Measurements from ENCODE around the gene ARHGEF28.

The ARHGEF28 gene

DNA sequence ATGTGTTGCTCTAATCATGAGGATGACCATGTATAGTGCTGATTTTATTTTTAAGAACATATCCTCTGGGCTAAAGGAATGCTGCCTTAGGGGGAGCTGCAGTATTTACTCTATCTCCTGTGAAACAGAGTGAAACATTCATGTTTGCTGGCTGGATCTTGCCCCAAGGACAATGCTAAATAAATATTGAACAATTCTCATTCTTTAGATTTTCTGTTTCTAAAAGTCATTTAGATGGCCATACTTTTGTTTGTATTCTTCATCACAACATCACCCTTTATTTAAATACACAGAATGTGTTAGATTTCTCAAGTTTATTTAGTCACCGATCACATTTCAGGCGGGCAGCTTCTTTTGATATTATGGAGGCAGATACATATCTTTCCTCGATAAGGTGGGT is 103.3 kb downstream of the ARHGEF28 start:
- no peak for DNase-seq

DNA sequence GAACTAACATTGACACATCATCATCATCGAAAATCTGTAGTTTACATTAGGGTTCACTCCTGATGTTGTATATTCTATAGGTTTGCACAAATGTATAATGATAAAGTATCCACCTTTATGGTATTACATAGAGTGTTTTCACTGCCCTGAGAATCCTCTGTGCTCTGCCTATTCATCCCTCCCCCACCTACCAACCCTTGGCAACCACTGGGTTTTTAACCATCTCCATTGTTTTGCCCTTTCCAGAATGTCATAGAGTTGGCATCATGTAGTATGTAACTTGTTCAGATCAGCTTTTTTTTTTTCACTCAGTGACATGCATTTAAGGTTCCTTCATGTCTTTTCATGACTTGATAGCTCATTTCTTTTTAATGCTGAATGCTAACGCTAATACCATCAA is 106.0 kb downstream of the ARHGEF28 start:
- DNase-seq, result no peak

DNA sequence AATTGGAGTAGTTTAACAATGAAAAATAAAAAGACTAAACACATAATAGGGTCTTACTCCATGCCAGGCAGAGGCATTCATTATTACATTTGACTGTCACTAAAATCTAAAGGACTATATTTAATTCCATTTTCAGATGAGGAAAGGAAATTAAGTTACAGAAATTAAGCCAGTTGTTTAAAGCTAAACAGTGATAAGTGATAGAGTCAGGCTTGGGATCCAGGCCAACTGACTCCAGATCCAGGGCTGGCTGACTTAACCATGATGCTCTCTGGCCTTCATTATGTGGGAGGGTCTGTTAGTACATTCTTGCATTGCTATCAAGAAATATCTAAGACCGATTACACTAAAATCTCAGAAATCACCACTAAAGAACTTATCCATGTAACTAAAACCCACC is 107.2 kb downstream of the ARHGEF28 start:
- DNase-seq, result no peak

DNA sequence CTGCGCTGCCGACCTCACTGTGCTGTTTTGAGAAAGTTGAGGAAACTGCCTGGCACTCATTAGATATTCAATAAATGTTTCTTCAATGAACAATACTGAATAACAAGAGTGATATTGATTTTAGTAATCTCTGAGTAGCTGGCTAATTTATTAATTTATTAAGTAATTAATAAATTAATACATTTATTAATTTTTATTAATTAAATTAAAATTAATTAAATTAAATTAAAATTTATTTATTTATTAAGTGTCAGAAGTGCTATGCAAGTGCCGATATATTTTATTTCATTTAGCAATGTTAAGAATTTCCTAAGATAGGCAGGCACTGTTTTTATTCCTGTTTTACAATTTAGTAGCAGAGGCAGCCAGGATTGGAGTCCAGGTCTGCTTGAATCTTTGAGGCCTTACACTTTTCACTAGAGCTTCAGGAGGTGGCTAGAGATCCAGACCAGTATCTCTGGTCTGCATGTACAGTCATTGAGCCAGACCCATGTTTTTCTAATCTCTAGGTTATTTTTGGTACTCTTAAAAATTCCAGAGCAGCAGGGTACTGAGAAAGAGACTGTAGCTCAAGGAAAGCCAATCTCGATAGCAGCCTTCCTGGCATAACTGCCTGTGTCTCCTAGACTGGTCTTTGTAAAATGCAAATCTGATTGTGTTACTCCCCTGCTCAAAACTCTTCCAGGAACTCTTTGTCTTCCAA is 109.2 kb downstream of the ARHGEF28 start:
- DNase-seq, result no peak

DNA sequence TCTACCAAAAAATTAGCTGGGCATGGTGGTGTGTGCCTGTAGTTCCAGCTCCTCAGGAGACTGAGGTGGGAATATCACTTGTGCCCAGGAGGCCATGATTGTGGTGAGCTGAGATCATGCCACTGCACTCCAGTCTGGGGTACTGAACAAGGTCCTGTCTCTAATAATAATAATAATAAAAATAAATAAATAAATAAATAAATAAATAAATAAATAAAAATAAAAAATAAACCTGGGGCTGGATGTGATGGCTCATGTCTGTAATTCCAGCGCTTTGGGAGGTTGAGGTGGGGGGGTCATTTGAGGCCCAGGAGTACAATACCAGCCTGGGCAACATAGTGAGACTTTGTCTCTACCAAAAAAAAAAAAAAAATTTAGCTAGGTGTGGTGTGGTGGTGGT is 113.7 kb downstream of the ARHGEF28 start:
- DNase-seq, result no peak

DNA sequence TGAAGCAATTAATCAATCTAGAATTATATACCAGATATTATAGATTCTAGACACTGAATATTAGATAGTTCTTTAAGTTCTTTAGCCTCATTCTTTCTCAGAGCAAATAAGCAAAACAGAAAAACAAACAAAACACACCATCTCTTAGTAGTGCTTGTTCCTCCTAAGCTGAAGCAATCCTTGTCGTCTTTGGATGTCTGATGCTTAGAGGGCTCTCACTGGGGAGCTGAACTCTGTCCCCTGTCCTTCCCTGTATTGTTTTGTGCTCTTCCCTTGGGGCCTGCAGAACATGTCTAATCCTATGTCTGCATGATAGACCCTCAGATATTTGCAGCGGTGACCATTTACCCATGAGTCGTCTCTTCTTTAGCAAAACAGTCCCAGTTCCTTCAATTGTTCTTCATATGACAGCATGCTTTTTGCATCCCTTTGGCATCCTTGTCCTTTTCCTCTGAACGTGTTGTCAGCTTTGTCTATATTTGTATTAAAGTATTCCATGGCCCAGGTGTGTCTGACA is 114.3 kb downstream of the ARHGEF28 start:
- DNase-seq, result no peak

DNA sequence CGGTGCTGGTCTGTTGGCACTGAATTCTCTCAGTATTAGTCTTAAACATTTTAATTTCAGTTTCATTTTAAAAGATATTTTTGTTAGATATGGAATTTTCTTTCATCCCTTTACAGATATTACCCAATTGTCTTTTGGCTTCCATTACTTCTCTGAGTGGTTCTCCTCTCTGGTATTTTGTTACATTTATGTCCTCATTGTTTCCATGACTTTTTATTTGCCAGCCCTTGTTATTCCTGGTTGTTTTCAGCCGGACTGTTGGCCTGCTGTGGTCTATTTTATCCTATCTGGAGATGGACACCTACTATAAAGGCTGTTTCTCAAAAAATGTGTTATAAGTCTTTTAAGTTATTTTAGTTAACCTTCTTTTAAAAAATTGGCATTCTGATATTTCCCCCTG is 117.2 kb downstream of the ARHGEF28 start:
- DNase-seq, result no peak

DNA sequence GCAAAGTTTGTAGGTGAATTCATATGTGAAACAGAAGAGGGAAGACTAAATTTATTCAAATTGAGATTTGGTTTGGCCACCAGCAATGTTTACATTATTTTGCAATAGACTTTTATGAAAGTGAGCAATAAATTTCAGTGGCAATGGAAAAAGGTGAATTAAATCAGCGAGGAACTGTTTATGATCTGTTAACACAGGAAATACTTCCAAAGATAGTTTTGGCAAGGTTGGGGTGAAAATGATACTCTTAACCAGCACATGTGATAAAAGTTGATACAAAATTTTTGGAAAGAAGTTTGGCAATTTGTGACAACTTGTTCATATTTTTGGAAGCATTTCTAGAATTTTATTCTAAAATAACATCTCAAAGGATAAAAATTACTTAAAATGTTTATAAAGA is 119.8 kb downstream of the ARHGEF28 start:
- DNase-seq, result no peak

DNA sequence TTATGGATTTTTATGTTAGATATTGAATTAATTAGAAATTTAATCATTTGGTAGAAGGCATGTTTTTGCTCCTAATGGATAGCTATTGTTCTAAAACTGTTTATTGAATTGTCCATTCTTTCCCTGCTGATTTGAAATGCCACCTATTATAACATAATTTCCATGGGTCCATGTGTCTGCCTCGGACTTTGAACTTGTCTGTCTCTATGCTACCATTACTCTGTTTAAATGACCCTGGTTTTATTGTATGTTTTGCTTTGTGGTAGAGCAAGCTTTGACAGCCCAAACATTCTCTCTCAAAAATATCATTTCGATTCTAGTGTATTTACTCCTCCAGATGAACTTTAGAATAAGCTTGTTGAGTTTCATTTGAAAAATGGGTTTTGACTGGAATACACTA is 120.6 kb downstream of the ARHGEF28 start:
- DNase-seq, result no peak

DNA sequence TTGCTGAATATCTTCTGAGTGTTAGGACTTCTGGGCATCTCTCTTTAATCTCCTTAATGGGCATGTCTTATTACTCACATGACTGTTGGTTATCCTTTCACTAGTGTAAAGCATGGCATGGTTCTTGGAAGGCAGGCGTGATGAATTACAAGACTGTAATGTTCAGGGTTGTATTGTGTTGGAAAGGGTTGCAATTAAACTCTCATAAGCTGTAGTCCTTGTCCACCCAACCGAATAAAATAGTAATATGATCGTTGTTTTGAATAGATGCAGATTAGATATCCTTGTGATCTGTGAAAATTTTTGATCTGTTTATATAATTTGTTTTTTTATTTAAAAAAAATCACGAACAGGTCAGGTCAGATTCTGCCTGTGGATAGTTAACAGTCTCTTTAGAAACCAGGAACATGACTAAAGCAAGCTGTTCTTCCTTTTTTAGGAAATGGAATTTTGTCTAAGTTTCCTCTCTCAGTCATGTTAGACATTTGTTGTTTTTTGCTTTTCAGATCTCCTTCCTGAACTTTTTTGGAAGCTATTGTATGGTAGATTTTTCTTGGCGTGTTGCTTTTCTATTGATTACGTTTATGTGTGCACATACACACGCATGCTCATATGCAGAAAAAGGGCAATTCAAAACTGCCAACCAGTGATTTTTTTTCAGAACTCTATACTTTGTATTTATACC is 121.8 kb downstream of the ARHGEF28 start:
- DNase-seq, result no peak

DNA sequence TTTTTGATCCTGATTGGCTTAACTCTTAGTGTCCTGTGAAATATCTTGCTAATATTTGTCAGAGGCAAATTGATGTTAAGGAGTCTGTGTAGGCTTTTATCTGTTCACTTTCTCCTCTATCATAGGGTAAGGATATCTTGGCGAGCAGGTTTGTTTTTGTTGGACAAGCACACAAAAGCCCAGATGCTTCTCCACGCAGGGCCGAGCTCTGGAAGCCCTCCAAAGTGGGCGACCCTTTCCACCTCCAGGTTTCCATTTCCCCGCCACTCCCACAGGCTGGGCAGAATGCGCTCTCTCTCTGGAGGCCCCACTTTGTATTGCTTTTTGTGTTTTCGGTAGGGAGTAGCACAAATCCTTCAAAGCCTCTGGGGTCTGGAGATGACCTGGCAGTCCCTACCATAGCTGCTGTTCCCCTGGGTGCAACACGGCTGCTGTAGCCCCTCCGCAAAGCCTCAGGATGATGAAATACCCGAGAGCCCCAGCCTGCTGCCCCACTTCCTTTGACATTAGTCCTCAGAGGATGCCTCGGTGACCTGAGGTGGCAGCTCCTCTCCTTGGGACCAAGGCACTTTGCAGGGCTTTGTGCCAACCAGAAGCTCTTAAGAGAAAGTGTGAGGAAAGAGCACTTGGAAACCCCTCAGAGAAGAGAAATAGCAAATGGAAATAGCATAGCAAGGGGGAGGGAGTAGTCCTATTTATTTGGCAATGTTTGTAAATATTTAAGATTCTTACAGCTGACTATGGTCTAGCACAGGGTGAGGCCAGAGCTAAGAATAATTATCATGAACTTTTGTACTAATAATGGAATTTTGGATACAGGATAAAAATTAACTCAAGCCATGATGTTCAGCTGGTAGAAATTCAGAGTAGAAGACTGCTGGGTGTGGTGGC is 122.8 kb downstream of the ARHGEF28 start:
- DNase-seq, result no peak

DNA sequence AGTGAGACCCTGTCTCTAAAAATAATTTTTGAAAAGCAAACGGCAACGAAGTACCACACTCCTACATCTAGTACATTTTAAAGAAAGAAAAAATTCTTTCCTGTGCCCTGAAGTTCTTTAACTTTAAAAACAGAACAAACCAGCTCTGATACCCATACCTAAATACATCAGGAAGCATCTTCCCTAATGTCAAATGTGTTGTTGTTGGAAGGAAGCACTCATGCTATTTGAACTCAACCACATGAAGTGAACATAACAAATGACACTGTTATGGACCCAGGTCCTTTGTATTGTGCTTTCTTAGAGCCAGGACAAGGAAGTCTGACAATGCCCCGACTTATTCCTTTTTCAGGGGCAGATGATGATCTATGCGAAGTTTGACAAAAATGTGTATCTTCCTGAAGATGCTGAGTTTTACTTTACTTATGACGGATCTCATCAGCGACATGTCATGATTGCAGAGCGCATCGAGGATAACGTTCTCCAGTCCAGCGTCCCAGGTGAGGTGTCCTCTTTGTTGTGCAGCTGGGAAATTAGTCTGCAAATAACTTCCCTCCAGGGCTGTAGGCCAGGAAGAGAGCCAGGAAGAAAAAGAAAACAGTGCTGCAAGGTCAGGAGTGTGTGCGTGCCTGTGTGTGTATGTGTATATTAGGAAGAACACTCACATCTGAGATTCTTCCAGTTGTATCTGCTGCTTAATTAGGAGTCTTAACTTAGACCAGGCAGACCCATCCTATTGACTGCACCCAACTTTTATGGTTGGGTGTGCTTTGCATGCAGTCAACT is 123.7 kb downstream of the ARHGEF28 start:
- DNase-seq, result no peak

DNA sequence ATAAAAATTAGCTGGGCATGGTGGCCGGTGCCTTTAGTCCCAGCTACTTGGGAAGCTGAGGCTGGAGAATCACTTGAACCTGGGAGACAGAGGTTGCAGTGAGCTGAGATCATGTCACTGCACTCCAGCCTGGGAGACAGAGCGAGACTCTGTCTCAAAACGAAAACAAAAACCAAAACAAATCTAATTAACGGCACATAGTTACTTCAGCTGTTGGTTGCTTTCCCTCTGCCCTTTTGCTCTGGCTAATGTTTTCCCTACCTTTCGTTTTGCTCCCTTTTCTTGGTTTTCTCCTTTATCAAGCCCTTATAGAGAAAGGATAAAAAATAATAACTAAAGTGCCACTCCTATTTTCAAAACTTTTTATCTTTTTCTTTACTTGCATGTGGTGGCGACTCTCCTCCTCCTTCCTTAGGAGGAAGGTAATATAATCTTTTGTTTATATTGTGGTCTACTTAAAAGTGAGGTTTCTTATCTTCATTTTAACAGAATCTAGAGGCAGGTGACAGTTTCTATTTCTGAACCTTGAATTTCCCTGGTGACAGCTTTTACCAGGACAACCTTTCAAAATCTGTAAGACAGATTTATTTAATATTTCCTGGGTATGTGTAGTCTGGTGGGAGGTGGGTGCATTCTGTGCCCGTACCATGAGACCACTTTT is 125.4 kb downstream of the ARHGEF28 start:
- DNase-seq, result no peak

DNA sequence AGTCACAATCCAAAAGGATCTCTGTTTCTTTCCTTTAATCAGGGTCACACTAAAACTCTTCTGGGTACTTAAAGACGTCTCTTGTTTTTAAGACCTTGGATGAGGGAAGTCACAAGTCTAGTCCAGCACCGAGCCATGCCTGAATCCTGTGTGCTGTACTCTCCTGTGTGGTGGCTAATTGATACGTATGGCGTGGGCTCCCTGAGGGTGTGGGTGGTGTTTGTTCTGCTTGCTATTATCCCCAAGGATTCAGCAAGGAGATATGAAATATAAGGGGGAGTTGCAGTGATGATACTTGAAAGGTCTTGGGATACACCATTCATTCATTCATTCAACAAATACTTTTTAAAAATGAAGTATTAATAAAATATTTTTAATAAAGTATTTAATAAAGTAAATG is 128.3 kb downstream of the ARHGEF28 start:
- DNase-seq, result no peak

DNA sequence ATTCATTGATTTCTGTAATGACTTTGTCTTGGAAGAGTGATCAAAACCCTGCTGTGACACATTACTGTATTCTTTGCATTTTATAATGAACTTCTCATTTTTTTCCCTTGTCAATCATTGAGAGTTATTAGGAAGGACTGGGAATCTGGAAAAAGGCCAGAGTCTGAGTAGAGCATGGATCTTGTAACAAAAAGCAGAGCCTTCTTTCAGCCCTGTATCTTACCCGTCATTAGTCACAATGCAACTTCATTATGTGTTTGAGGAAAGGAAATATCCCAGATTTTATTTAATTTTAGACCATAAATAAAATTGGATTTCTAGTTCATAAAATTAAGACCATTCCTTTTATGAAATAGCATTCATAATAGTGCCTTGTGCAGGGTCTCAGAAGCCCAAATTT is 131.4 kb downstream of the ARHGEF28 start:
- no peak for DNase-seq

DNA sequence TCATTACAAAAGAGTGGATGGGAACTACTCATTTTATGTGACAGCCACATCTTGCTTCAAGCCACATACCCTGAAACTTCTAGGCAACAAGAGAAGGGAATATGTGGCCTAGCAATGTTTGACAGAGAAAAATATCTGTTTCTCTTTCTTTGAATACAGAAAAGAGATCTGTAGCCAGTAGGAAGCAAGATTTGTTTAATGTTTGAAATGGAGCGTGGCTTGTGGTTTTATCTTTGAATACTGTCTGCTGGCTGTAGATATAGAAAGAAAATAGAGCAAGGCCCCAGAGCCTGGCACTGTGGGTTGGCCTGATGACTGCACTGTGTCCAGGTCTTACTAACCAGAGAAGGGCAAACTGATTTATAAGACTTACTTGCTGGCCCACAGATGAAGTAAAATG is 133.8 kb downstream of the ARHGEF28 start:
- DNase-seq, result no peak

DNA sequence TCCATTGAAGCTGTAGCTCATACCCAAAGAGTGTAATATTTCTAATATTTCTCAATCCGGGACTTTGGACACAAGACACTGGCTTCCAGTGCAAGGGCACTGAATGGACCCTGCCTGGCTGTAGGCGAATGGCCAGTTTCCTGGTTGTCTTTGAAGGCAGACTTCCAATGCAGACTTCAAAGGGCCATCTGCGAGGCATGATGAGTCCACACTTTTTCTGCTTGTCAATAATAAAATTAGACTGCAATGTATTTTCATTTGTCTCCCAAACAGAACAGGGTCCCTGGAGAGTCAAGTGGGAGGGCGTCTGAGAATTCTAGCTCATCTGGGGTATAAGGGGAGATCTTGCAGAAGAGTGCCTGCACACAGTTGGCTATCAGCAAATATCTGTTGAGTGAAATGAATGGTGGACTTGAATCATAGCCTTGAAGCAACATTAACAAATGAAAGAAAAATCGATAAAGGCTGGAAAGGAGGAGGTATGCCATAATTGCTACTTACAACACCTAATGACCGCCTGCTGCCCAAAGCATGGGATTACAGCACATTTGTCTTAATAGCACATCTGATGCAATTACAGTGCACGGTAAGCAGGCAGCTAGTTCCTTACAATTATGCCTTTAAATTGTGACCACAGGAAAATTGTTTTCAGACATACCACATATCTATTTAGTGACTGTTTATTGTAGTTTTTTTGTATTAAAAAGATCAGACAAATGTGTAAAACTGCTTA is 137.5 kb downstream of the ARHGEF28 start:
- DNase-seq, result no peak

DNA sequence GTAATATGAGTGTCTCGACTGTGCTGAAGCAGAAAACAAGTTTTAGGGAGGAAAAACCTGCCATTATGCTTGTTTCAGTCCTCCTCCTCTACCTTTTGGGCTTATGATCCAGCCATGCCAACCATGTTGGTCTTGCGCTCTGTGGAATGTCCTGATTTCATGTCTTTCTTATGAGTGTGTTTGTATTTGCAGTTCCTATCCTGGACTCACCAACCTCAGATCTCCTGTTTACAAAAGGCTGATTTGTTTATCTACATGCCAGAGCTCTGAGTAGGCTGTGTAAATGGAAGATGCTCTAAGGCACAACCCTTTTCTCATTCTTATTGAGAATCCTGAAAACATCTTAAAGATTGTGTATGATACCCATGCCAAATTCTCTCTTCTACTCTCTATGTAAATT is 138.6 kb downstream of the ARHGEF28 start:
- DNase-seq, result no peak

DNA sequence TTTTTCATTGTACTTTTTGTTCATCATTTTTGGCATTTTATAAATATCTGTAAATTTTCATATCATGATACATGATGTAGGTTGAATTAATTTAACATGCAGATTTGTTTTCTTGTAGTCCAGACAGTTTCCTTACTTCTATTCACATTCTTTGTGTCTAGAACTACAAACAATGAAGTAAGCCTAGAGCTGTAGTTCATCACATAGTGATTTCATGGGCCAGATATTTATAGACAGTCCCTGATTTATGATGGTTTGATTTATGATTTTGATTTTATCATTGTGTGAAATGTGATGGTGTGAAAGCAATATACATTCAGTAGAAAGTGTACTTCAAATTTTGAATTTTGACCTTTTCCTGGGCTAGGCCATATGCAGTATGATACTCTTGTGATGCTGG is 139.0 kb downstream of the ARHGEF28 start:
- DNase-seq, result no peak

DNA sequence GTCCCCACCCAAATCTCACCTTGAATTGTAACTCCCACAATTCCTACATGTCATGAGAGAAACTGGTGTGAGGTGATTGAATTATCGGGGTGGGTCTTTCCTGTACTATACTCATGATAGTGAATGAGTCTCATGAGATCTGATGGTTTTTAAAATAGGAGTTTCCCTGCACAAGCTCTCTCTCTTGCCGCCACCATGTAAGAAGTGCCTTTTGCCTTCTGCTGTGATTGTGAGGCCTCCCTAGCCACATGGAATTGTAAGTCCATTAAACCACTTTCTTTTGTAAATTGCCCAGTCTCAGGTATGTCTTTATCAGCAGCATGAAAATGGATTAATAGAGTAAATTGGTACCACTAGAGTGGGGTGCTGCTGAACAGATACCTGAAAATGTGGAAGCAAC is 140.9 kb downstream of the ARHGEF28 start:
- DNase-seq, result no peak
